Skeletal muscle cell (primary cell): Measurements from ENCODE around the gene PLPP4.

ENCODE experiments used
- DNase-seq: peaks from one replicate; pipeline ENCODE4 v3.0.0-alpha.2; 2010; ENCODE audit warnings: low read depth
- H3K4me3 ChIP-seq: 2 replicates; pipeline ENCODE4 v1.5.1; 2011; ENCODE audit warnings: low read depth, mild to moderate bottlenecking, control low read depth, low read length, moderate library complexity

PLPP4 gene

DNA sequence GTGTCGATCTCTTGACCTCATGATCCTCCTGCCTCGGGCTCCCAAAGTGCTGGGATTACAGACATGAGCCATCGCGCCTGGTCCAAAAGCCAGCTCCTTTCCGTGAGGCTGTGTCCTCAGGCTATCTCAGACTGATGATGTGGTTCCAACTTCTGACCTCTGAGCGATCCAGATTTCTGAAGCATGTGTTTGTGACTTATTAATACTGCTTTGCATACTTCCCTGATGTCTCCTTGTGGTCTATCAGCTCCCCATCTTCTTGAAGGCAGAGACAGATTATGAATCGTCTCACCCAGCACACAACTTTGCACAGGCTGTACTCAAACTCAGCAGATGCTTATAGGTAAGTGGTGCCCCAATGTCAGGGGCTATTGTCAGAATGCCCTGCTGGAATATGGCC, 2.0 kb upstream of the PLPP4 start:
- no peak overlapping the region for H3K4me3 ChIP-seq
- DNase-seq: no peak

DNA sequence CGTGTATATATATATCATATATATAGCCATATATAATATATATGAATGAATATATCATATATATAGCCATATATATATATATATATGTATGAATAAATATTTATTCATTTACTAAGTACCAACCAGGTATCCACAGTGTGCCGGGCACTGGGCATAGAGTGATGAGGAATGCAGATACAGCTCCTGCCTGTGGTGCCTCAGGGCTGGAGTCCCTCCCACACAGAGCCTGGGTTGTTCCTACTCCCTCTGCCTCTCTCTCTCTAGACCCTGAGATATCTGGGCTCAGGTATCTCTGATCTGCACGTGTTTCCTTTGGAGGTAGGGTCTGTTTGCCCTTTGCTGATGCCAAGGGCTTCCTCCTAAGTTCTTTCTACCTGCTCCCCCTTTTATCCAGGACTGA, 1.4 kb upstream of the PLPP4 start:
- no peak overlapping the region for H3K4me3 ChIP-seq
- no peak for DNase-seq

DNA sequence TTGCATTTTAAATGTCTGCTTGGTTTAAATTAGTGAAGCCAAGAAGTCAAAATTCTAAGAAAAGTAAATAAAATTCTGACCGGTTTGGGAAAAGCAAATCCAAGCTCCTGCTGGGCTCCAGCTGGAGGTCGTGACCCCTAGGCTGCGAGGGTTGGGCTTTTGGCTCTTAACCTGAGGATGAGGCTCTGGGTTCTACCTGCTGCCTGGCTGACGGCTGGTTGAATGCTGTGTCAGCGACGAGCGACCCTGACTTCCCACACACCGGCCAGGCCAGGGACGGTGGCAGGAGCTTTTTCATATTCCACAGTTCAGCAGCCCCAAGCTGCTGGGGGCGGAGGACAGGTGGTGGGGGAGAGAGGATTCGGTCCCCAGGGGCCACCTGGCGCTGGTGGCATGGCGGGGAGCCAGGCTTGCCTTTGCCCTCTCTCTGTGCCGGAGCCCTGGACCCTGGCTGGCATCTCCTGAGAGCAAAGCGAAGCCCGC, 843 bp upstream of the PLPP4 start:
- H3K4me3 ChIP-seq: peak overlapping the region; percentile 53

DNA sequence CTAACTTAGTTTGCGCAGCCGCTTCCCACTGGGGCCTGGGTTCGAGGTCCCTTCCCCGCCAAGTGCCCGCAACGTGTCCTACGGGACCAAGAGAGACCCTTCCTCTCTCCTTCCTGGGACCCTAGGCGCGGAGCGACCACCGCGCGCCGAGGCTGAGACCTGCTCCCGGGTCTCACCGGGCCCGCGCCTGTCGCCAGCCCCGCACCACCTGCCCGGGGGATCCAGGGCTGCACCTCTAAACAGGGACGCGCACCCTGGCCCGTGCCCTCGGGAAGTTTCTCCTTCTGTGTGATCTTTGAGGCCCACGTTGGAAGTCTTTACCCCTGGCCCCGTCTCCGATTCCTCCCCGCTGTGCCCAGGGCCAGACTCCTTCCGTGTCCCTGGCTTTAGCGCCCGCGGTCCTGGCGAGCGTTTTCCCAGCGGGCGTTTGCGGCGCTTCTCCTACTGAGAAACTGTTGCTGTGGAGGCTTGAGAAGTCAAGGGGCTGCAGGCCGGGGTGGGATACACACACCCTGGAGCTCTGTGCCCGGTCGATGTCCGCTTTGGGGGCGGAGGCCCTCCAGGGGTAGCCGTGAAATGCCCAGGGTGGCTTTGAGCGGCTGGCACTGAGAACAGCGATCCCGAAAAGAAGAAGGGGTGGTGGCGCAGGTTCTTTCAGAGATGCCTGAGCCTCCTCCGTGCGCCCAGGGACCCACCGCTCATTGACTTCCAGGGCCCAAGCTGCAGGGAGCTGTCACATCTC, 575 bp downstream of the PLPP4 start:
- DNase-seq: no peak
- peak overlapping the region; percentile 53 for H3K4me3 ChIP-seq

More for the DNA sequence above, 843 bp upstream of the PLPP4 start:
- no peak for DNase-seq

DNA sequence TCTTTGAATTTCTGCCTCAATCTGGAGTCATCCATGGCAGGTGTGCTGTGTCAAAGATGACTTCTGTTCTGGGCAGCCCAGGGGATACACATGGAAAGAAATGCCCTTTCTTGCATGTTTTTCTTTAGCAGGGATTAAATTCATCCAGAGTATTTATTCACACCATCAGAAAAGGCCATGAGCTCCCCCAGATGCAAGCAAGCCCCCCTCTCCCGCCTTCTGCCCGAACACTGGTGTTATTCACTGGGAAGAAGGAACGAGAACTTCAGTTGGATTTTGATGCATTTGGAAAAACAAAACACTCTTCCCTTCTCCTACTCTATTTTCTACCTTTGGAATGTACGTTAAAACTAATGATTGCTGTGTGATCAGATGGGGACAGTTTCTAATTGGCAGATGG, 1.4 kb downstream of the PLPP4 start:
- no peak for DNase-seq
- no peak overlapping the region for H3K4me3 ChIP-seq

DNA sequence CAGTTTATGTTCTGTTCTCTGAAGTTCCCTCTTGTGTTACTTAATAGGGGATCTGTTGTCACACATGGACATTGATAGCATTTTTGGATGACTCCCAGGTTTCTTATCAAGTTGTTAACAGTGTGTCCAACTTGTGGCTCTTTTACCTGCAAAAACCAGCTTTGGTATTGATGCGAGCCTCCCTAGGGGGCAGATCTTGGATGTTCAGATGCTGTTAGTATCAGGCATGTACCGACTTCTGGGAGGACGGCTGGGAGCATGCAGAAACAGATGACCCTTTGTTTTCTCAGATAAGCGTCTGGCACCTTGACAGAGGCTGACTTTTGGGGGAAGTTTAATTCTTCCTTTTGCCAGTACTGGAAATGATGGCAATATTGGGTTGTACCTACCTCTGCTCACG, 2.2 kb downstream of the PLPP4 start:
- no peak for DNase-seq
- no peak overlapping the region for H3K4me3 ChIP-seq

DNA sequence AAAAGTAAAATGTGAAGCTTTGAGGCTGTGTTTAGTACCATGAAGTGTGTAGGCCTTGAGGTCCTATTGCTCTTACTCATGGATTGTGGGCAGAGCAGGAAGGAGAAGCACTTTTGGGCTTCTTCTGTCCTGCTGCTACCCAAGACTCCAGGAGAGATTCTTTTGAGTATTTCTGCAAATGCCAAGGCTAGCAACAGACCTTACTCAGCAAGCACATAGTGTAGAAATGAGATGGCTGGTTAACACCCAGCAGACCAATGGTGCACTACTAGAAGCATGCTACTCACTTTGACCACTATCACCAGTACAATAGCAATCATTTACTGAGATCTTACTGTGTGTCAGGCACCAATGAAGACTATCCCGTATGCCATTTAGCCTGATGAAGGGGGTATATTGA, 3.2 kb downstream of the PLPP4 start:
- H3K4me3 ChIP-seq: no peak overlapping the region
- DNase-seq: no peak

DNA sequence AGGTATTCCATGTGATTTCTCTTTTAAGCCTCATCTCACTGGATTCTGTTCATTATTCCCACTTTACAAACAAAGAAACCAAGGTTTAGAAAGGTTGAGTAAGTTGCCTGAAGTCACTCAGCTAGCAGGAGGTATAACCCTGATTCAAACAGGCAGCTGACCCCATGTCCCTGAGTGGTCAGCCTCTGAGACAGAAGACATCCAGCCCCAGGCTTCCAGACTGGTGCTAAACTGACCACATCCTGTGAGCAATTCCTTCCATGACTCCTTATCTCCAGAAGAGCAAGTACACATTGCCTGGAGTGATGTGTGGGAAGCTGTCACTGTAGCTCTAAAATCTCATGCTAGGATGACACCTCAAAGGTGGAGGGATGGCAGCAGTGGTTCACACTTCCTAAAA, 3.7 kb downstream of the PLPP4 start:
- DNase-seq: peak; percentile 68
- H3K4me3 ChIP-seq: no peak overlapping the region

DNA sequence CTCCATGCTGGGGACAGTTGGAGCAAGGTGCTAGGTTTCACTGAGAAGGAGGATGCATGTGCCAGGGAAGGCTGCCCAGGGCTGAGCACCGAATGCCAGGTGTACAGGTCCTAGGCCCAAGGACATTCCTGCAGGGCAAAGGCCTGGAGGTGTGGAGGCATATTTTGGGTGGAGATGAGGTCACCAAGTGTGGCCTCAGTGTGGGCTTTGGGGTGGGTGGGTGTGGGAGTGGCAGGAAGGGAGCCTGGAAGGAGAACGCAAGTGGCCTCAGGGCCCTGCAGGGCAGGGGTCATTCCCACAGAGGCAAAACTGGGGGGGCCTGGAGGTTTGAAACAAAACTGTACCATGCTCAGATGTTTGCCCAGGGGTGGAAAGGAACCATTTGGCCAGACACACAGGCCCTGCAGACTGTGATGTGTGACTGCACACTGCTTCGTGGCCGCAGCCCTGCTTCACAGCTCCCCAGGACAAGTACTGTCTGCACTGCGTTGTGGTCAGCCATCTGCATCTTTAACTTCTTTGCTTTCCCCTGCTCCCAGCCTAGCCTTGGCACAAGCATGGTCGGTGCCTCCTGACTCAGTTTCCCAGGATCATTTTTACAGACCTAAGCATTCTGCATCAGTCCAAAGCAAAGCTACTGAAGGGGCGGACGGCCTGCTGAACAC, 5.1 kb downstream of the PLPP4 start:
- DNase-seq: no peak

DNA sequence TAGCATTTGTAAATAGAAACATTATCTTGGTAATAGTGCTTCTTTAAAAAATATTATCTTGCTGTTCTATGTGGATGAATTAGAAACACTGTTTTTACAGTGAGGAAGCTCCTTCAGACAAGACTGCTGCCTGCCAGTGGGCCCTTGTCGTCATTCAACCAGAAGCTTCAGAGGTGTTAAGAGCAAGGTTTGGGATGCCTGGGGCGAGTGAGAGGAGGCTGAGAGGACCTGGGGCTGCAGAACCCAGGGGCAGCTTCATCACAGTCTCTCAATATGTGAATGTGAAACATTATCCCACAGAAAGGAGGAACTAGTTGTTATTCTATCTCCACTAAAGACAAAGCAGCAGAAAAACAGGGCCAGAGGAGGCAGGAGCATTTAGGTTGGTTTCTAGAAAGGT, 8.1 kb downstream of the PLPP4 start:
- DNase-seq: no peak
- H3K4me3 ChIP-seq: no peak overlapping the region

More for the DNA sequence above, 5.1 kb downstream of the PLPP4 start:
- H3K4me3 ChIP-seq: no peak overlapping the region

DNA sequence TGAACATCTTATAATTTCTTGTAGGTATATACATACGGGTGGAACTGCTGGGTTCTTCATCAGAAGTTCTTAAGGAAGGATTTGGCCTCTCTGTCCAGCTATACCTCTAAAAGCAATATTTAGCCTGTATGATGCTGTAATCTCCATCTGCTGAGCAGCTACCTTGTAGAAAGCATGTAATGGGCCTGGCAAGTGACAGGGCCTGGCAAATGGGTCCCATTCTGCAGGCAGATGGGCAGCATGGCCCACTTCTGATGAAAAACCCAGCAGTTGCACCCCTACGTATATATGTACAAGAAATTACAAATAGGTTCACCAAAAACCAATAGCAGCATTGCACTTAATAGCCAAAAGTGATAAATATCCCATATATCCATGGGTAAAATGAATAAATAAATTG, 9.0 kb downstream of the PLPP4 start:
- DNase-seq: no peak
- no peak overlapping the region for H3K4me3 ChIP-seq

DNA sequence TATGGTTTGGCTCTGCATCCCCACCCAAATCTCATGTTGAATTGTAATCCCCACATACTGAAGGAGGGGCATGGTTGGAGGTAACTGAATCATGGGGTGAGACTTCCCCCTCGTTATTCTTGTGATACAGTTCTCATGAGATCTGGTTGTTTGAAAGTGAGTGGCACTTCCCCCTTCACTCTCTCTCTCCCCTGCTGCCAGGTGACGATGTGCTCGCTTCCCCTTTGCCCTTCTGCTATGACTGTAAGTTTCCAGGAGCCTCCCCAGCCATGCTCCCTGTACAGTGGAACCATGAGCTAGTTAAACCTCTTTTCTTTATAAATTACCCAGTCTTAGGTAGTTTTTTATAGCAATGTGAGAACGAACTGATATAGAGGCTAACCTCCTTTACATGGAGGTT, 16.6 kb downstream of the PLPP4 start:
- DNase-seq: no peak
- no peak overlapping the region for H3K4me3 ChIP-seq

DNA sequence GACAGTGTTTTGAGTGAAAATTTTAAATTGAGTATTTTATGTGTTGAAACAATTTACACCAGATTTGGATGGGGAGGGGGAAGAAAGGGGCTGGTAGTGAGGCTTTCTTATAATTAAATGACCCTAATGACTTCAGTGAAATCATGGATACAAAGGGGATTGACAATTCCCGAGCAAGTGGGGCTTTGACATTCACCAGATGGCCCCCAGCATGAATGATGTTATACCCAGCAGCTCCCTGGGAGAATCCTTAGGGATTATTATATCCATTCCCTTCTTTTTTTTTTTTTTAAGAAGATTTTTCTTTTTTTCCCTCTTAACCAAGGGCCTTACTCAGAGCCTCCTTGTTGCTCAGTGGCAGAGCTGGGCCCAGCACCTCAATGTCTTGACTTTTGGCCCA, 17.9 kb downstream of the PLPP4 start:
- no peak overlapping the region for H3K4me3 ChIP-seq
- no peak for DNase-seq

DNA sequence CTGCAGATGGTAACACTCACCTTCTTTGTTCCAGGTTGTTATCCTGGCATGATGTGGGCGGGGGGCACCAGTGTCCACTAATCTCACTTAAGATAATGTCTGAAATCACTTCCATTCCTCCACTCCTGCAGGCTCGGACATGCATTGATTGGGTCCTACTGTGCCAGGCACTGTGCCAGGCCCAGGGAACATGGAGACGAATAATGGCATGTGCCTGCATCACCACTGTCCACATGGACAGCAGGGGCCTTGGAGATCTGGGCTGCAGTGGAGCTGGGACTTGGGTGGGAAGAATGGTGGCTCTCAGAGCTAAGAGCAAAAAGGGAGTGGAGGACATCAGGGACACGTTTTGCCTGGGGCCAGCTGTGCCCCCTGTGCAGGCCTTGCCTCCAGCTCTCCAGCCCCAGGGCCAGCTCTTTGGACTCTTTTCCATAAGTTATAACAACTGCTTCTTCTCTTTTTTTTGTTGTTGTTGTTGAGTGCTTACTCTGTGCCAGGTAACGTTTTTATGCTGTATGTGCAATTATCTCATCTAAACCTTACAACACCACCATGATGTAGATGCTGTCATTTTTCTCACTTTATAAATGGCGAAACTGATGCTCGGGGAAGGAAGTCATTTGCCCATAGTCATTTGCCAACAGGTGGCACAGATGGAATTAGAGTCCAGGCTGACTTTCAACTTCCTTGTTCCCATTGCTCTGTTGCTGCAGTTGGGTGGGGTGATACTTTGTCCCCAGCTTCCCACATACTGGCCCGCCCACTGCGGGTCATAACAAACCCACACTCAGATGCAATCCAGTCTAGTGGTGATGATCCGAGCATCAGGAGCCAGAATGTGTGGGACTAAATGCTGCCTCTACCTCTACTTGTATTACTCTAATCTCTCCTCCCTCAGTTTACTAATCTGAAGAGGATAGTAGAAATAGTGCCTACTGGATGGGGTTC, 19.1 kb downstream of the PLPP4 start:
- DNase-seq: no peak
- no peak overlapping the region for H3K4me3 ChIP-seq

DNA sequence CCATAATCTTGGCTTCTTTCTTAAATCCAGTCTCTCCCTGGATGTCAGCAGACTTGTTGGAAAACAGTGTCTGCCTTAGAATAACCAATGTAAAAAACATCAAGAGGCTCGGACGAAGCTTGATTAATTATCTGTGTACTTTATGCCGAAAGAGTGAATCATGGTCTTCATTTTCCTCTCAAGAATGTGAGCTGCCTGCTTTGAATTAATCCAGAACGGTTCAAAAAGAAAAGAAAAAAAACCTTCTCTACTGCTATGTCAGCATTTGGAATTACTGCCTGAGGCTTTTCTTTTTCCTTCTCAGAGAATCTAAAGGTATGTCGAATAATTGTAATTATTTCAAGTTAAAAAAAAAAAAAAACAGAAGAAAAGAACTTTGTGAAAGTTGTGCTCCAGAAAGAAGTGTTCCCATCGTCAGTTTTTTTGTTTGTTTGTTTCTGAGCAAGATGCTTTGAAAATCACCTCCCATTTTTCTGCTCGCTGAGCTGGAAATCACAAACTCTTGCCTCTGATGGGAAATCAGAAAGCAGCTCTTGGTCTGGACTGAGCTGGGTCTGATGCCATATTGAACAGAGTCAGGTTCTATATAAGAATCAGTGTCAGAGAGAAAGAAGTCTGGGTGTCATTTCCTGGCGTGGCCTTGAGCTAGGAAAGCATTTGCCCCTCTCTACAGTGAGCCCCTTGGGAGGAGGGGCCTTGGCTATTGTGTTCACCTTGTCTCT, 20.2 kb downstream of the PLPP4 start:
- DNase-seq: no peak
- H3K4me3 ChIP-seq: no peak overlapping the region

DNA sequence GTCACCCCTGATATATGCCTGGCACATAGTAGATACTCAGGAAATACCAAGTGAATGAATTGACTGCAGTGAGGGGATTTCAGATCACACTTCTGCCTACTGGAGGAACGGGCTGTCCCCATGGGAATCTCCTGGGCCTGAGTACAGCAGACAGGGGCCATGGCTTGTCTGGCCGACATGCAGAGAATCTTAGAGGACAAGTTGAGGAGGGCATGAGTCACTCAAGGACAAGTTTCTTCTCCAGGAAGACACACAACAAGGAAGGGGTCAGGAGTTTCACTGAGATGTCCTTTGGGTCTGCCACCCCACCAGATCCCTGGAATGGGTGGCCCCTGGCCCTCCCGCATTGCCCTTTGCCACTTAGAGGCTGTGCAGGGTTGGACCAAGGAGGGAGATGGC, 20.7 kb downstream of the PLPP4 start:
- DNase-seq: no peak
- no peak overlapping the region for H3K4me3 ChIP-seq

DNA sequence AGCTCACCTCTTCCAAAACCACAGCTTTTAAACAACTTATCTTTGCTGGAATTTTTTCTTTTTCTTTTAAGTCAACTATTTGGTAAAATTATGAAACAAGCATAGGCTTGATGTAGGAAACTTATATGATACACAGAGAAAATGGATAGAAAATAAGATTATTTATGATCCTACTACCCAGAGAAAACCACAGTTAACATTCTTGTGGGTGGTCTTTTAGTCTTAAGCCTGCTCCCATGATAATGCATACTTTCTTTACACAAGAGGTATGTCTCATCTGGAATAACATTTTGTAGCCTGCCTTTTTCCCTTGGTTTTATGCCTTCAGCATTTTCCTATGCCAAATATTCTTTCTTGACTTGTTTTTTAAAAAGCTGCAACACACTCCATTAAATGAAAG, 21.4 kb downstream of the PLPP4 start:
- no peak for DNase-seq
- H3K4me3 ChIP-seq: no peak overlapping the region

DNA sequence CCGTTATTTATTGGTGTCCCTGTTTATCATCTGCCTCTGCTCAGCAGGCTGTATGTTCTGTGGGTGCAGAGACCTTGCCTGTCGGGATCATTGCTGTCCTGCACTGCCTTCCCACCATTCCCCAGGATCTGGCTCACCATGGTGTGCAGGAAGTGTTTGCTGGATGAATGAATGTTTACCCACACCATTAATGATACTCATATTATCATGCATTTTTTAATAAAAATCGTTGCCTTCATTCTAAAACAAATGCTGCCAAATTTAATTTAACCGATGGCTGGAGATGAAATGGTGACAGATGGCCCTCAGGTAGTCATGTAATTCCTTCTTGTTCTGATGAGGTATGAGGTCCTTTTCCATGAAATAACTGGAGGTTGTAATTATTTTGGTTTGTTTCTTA, 22.5 kb downstream of the PLPP4 start:
- H3K4me3 ChIP-seq: no peak overlapping the region
- no peak for DNase-seq

DNA sequence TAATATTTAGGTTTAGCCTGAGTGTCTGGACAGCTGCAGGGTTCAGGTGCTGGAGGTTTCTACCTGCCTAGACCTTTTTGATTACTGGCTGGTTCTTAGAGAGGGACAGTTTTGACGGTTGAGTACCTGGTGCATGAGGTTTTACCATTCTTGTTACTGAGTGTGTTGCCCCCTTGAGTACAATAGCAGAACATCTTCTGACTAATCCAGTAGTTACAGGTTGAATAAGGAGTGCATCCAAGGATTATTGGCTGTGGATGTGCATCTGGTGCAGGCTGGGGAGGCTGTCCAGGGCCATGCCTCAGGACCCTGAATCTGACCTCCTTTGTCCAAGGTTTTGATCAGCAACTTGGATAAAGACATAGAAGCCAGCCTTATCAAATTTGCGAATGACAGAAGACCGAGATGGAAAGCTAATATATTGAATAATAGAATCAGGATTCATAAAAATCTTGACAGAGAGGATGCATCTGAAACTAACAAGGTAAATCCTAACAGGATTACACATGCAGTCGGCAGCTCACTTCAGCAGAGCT, 23.1 kb downstream of the PLPP4 start:
- DNase-seq: no peak
- H3K4me3 ChIP-seq: no peak overlapping the region
